LNCaP clone FGC (cell line): Measurements from ENCODE around the gene REPIN1.
A peak's percentile ranks its signal among the peaks of the same experiment; 100 is the strongest.

Source experiments
- DNase-seq: peaks from one replicate; pipeline ENCODE4 v3.0.0-alpha.2; 2011; ENCODE audit warnings: low read depth
- H3K4me3 ChIP-seq: 2 replicates; pipeline ENCODE4 v1.5.1; 2011; ENCODE audit warnings: mild to moderate bottlenecking, low read depth, low read length, control low read depth
- TF ChIP-seq, protein P1 (sequence below): IDR thresholded peaks from 2 replicates; pipeline ENCODE4 v1.5.1; 2012; ENCODE audit warnings: mild to moderate bottlenecking; ENCODE audit not compliant: control insufficient read depth, insufficient read depth; ENCODE audit errors: extremely low read depth

REPIN1 gene

DNA sequence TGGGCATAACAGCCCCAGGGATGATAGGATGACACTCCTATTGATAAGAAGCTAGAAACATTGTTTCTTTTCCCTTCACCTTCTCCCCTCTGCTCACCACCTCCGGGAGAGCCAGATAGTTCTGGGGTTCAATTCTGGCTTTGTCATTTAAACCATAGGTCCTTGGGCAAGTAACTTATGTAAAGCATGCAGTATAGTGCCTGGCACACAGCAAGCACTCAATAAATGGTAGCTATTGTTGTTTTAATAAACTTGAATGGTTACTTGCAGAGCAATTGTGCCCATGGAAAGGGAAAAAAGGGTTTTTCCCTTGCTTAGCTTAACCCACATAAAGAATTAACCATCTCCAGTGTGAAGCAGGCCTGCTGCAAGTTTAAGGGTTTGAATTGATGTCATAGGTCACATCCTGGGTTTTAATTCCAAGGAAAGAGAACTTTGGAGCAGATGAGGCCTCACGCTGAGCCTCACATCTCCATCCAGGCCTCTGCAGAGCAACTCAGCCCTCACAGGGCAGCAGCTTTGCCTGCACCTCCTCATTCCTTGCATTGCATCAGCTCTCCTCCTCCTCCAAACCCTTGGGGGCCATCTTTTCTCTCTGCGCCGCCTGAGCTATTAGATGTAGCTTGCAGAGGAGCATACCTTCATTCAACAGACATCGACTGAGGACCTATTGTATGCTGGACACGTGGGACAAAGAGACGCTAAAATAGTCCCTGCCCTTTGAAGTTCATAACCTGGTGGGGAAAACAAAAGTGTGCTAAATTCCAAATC, 33.4 kb downstream of the REPIN1 start:
- H3K4me3 ChIP-seq, result no peak overlapping the region
- no peak for DNase-seq
- TF ChIP-seq, protein P1, sequence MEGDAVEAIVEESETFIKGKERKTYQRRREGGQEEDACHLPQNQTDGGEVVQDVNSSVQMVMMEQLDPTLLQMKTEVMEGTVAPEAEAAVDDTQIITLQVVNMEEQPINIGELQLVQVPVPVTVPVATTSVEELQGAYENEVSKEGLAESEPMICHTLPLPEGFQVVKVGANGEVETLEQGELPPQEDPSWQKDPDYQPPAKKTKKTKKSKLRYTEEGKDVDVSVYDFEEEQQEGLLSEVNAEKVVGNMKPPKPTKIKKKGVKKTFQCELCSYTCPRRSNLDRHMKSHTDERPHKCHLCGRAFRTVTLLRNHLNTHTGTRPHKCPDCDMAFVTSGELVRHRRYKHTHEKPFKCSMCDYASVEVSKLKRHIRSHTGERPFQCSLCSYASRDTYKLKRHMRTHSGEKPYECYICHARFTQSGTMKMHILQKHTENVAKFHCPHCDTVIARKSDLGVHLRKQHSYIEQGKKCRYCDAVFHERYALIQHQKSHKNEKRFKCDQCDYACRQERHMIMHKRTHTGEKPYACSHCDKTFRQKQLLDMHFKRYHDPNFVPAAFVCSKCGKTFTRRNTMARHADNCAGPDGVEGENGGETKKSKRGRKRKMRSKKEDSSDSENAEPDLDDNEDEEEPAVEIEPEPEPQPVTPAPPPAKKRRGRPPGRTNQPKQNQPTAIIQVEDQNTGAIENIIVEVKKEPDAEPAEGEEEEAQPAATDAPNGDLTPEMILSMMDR, result no peak

GRCh38 chr7:150402671-150403321, 34.2 kb downstream of the REPIN1 start:
- H3K4me3 ChIP-seq, result no peak overlapping the region
- TF ChIP-seq, protein P1, result no peak
- DNase-seq, result no peak

- no peak overlapping the region; the same call in 1 of the 2 replicates for H3K4me3 ChIP-seq
- TF ChIP-seq, protein P1, result no peak
- no peak for DNase-seq
These were observed 35.0 kb downstream of the REPIN1 start for GRCh38 chr7:150403376-150404171.

GRCh38 chr7:150404172-150404804, 35.7 kb downstream of the REPIN1 start:
- TF ChIP-seq, protein P1, result no peak
- H3K4me3 ChIP-seq, result peak overlapping the region; percentile 62
- DNase-seq, result no peak

GRCh38 chr7:150404805-150405583, 36.4 kb downstream of the REPIN1 start:
- no peak for DNase-seq
- TF ChIP-seq, protein P1, result peak; percentile 60

More at GRCh38 chr7:150404805-150405583, 36.4 kb downstream of the REPIN1 start:
- H3K4me3 ChIP-seq, result peak overlapping the region; percentile 62
